H9 (cell line): ENCODE results near the gene CFAP299. TPM values are rescaled to one million over a fixed set of nuclear protein-coding genes. Genes with fewer than 3 reads are reported as not detected.

Experiments
- DNase-seq: peaks from one replicate; pipeline ENCODE4 v3.0.0-alpha.2; 2017
- H2AFZ ChIP-seq: one replicate; pipeline ENCODE4 v1.6.1; 2013; ENCODE audit warnings: mild to moderate bottlenecking, low read length, control low read depth, moderate library complexity
- H2AK5ac ChIP-seq: 2 replicates; pipeline ENCODE4 v1.6.1; 2013; ENCODE audit warnings: low read length, control low read depth, mixed read lengths; ENCODE audit not compliant: insufficient read length
- H2BK120ac ChIP-seq: one replicate; pipeline ENCODE4 v1.6.1; 2013; ENCODE audit warnings: low read depth, mild to moderate bottlenecking, low read length, control low read depth, inconsistent platforms; ENCODE audit not compliant: poor library complexity, severe bottlenecking
- H2BK12ac ChIP-seq: 2 replicates; pipeline ENCODE4 v1.6.1; 2013; ENCODE audit warnings: low read length, control low read depth, mixed read lengths, low read depth; ENCODE audit not compliant: insufficient read length
- H2BK15ac ChIP-seq: 2 replicates; pipeline ENCODE4 v1.6.1; 2013; ENCODE audit warnings: low read depth, low read length, control low read depth
- H2BK20ac ChIP-seq: one replicate; pipeline ENCODE4 v1.6.1; 2013; ENCODE audit warnings: low read depth, mild to moderate bottlenecking, low read length, control low read depth, inconsistent platforms; ENCODE audit not compliant: poor library complexity, severe bottlenecking
- H2BK5ac ChIP-seq: 2 replicates; pipeline ENCODE4 v1.6.1; 2013; ENCODE audit warnings: low read length, control low read depth, mixed read lengths; ENCODE audit not compliant: insufficient read length
- H3K14ac ChIP-seq: 2 replicates; pipeline ENCODE4 v1.6.1; 2013; ENCODE audit warnings: low read length, control low read depth; ENCODE audit not compliant: insufficient read depth
- H3K18ac ChIP-seq: 2 replicates; pipeline ENCODE4 v1.6.1; 2013; ENCODE audit warnings: low read depth, mild to moderate bottlenecking, mixed read lengths, low read length, control low read depth; ENCODE audit not compliant: insufficient read length
- H3K23ac ChIP-seq: 2 replicates; pipeline ENCODE4 v1.6.1; 2013; ENCODE audit warnings: low read length, control low read depth, mixed read lengths, low read depth; ENCODE audit not compliant: insufficient read length
- H3K23me2 ChIP-seq: 2 replicates; pipeline ENCODE4 v1.6.1; 2013; ENCODE audit warnings: low read depth, mild to moderate bottlenecking, mixed read lengths, low read length, control low read depth; ENCODE audit not compliant: insufficient read length, poor library complexity, severe bottlenecking
- H3K27ac ChIP-seq: 2 replicates; pipeline ENCODE4 v1.5.1; 2013; ENCODE audit warnings: low read length, control low read depth, mixed read lengths, low read depth; ENCODE audit not compliant: insufficient read length
- H3K27me3 ChIP-seq: 2 replicates; pipeline ENCODE4 v1.6.1; 2013; ENCODE audit warnings: low read length, control low read depth, inconsistent platforms; ENCODE audit not compliant: insufficient read depth
- H3K4ac ChIP-seq: 2 replicates; pipeline ENCODE4 v1.6.1; 2013; ENCODE audit warnings: low read depth, mild to moderate bottlenecking, control low read depth, inconsistent platforms, low read length, moderate library complexity
- H3K4me1 ChIP-seq: 2 replicates; pipeline ENCODE4 v1.6.1; 2013; ENCODE audit warnings: low read length, control low read depth, inconsistent platforms; ENCODE audit not compliant: insufficient read depth
- H3K4me2 ChIP-seq: 2 replicates; pipeline ENCODE4 v1.6.1; 2013; ENCODE audit warnings: low read length, control low read depth, mixed read lengths; ENCODE audit not compliant: insufficient read length, insufficient read depth
- H3K56ac ChIP-seq: 2 replicates; pipeline ENCODE4 v1.6.1; 2013; ENCODE audit warnings: low read depth, mild to moderate bottlenecking, mixed read lengths, low read length, control low read depth; ENCODE audit not compliant: insufficient read length
- H3K79me1 ChIP-seq: 2 replicates; pipeline ENCODE4 v1.6.1; 2013; ENCODE audit warnings: low read depth, mild to moderate bottlenecking, moderate library complexity, low read length, control low read depth, inconsistent platforms; ENCODE audit not compliant: insufficient read depth, poor library complexity, severe bottlenecking
- H3K79me2 ChIP-seq: 2 replicates; pipeline ENCODE4 v1.6.1; 2013; ENCODE audit warnings: low read length, control low read depth, inconsistent platforms; ENCODE audit not compliant: insufficient read depth
- H3K9ac ChIP-seq: 2 replicates; pipeline ENCODE4 v1.6.1; 2013; ENCODE audit warnings: low read length, control low read depth, mixed read lengths; ENCODE audit not compliant: insufficient read length; ENCODE audit errors: extremely low read depth
- H3K9me3 ChIP-seq: one replicate; pipeline ENCODE4 v1.6.1; 2013; ENCODE audit warnings: low read depth, low read length, inconsistent platforms; ENCODE audit not compliant: control insufficient read depth
- H3T11ph ChIP-seq: one replicate; pipeline ENCODE4 v1.6.1; 2013; ENCODE audit warnings: mild to moderate bottlenecking, low read length, control low read depth, inconsistent platforms
- H4K20me1 ChIP-seq: one replicate; pipeline ENCODE4 v1.6.1; 2013; ENCODE audit not compliant: control insufficient read depth, insufficient read length, insufficient read depth
- H4K5ac ChIP-seq: 2 replicates; pipeline ENCODE4 v1.6.1; 2013; ENCODE audit warnings: low read depth, mild to moderate bottlenecking, mixed read lengths, low read length, control low read depth; ENCODE audit not compliant: insufficient read length
- H4K8ac ChIP-seq: replicated peaks from 2 replicates; pipeline ENCODE4 v1.6.1; 2013; ENCODE audit warnings: low read length, control low read depth, mixed read lengths, low read depth; ENCODE audit not compliant: insufficient read length
- H4K91ac ChIP-seq: 2 replicates; pipeline ENCODE4 v1.6.1; 2013; ENCODE audit warnings: low read depth, mild to moderate bottlenecking, moderate library complexity, mixed read lengths, low read length, control low read depth; ENCODE audit not compliant: insufficient read length
- H3K27ac Mint-ChIP-seq, 3 experiments: 2 replicates in 2 of 3; 3 replicates in 1 of 3; pipeline ENCODE4 v1.8.0; 2020 to 2021; ENCODE audit warnings: mixed read lengths in 3 of 3, mild to moderate bottlenecking in 1 of 3, moderate library complexity in 1 of 3
- H3K27me3 Mint-ChIP-seq: 2 replicates; pipeline ENCODE4 v1.8.0; 2021; ENCODE audit warnings: low read depth, mild to moderate bottlenecking, moderate library complexity, mixed read lengths
- H3K36me3 Mint-ChIP-seq, 3 experiments: 2 replicates in 2 of 3; 3 replicates in 1 of 3; pipeline ENCODE4 v1.8.0; 2020 to 2021; ENCODE audit warnings: low read depth in 3 of 3, mixed read lengths in 3 of 3; ENCODE audit not compliant: insufficient read depth in 1 of 3
- H3K4me1 Mint-ChIP-seq, 2 experiments: 2 replicates each; pipeline ENCODE4 v1.8.0; 2020; ENCODE audit warnings: mixed read lengths in 2 of 2
- H3K4me3 Mint-ChIP-seq, 2 experiments: 2 replicates in 1 of 2; 3 replicates in 1 of 2; pipeline ENCODE4 v1.8.0; 2020 to 2021; ENCODE audit warnings: mild to moderate bottlenecking in 2 of 2, mixed read lengths in 2 of 2, moderate library complexity in 1 of 2
- H3K9me3 Mint-ChIP-seq, 2 experiments: 2 replicates in 1 of 2; 3 replicates in 1 of 2; pipeline ENCODE4 v1.8.0; 2020; ENCODE audit warnings: mild to moderate bottlenecking in 2 of 2, mixed read lengths in 2 of 2, moderate library complexity in 1 of 2
- CTCF ChIP-seq: fragments of 200-600 bp; sonication (generic); conservative IDR thresholded peaks from 3 replicates; pipeline ENCODE4 v1.8.0; 2021; ENCODE audit warnings: antibody characterized with exemption, mild to moderate bottlenecking
- WGBS: extraction: QIAGEN DNeasy Blood & Tissue Kit; methylation state at CpG from one replicate; pipeline ENCODE4 v1.1.7; 2013; ENCODE audit warnings: missing lambda C conversion rate, low lambda C conversion rate, mixed read lengths; ENCODE audit not compliant: insufficient read length; ENCODE audit errors: extremely low coverage; 5-methylcytosine and 5-hydroxymethylcytosine counted together
- total RNA-seq: library from RNA; stranded (reverse); gene quantifications from 2 replicates; pipeline ENCODE4 v1.2.1, GENCODE V29; 2021

CFAP299 gene
- total RNA-seq, 1 experiment from 2014 or later = not detected

DNA sequence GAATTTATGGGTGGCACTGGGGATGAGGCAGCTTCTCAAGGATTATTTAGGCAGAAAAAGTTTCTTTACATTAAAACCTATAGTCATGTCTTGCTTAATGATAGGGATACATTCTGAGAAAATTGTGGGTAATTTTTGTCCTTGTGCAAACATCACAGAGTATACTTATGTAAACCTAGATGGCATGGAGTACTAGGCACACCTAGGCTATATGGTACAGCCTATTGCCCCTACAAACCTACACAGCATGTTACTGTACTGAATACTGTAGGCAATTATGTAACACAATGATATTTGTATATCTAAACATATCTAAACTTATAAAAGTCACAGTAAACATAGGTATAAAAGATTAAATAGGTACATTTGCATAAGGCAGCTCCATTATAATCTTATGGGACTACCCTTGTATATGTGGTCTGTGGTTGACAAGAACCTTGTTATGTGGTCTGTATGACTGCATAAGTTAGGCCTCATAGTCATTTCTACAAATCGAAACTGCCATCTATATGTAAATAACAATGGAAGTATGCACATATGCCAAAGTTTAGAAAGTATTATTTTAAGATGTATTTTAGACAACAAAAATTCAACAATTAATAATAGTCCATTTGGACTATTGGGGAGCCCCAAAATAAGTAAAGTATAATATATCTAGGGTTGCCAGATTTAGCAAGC lies 87.3 kb downstream of the CFAP299 start:
- H2BK12ac ChIP-seq = no peak overlapping the region
- no peak overlapping the region for H3K56ac ChIP-seq
- Mint-ChIP-seq H3K27me3 (no peaks in the 10 kb centered on the region), H3K4me1 (peaks cover 24 to 27% of the 10 kb centered on the region in 2 experiments), H3K9me3 (no peaks in the 10 kb centered on the region), H3K4me3 (no peak overlapping the region), H3K36me3 (no peaks in the 10 kb centered on the region), H3K27ac (no peak overlapping the region)
- no peak overlapping the region for H3K4me2 ChIP-seq
- no peak overlapping the region for H3K4ac ChIP-seq
- no peaks in the 10 kb centered on the region for H4K20me1 ChIP-seq
- no peak overlapping the region for H4K5ac ChIP-seq
- no peak for TF ChIP-seq CTCF
- H4K91ac ChIP-seq = no peak overlapping the region
- no peaks in the 10 kb centered on the region for H3K9me3 ChIP-seq
- H3K14ac ChIP-seq = no peak overlapping the region
- no peak for DNase-seq
- no peak overlapping the region for H3K27ac ChIP-seq
- no peak overlapping the region for H3T11ph ChIP-seq
- H3K27me3 ChIP-seq = no peaks in the 10 kb centered on the region
- no peaks in the 10 kb centered on the region for H3K4me1 ChIP-seq
- H3K18ac ChIP-seq = no peak overlapping the region
- no peak overlapping the region for H2BK5ac ChIP-seq
- no peaks in the 10 kb centered on the region for H3K23me2 ChIP-seq
- no CpG with 5 or more reads among the region's 1 CpG for WGBS
- H2BK15ac ChIP-seq = no peak overlapping the region
- H3K79me2 ChIP-seq = no peaks in the 10 kb centered on the region
- no peak overlapping the region for H2BK20ac ChIP-seq
- H2AFZ ChIP-seq = no peak overlapping the region
- no peak overlapping the region for H2AK5ac ChIP-seq
- H2BK120ac ChIP-seq = no peak overlapping the region
- H3K9ac ChIP-seq = no peak overlapping the region
- H3K23ac ChIP-seq = no peak overlapping the region
- H4K8ac ChIP-seq = no peak overlapping the region
- H3K79me1 ChIP-seq = no peaks in the 10 kb centered on the region
